Activated T-helper 1 cell treated with anti-CD3 and anti-CD28 coated beads, Interleukin-2, amount 50 U/mL, for 16 hours (primary cell): ENCODE results near the gene MAML3.

ENCODE experiments used
- DNase-seq, 2 donors: peaks; one replicate each; pipeline ENCODE4 v3.0.0-alpha.2; 2020; ENCODE audit warnings: low read depth in 1 of 2, low spot score in 1 of 2

Gene MAML3

GRCh38 chr4:140156529-140157171 is 2.7 kb upstream of the MAML3 start:
- no peak for DNase-seq

GRCh38 chr4:140154572-140154891 is 548 bp upstream of the MAML3 start:
- DNase-seq: no peak

- no peak for DNase-seq
Measured at GRCh38 chr4:140153419-140153717, 616 bp downstream of the MAML3 start.

GRCh38 chr4:140152751-140153418 is 1.1 kb downstream of the MAML3 start:
- peak; percentile 7 to 15 for DNase-seq

- DNase-seq: peak; percentile 45 to 59
Measured at GRCh38 chr4:140152013-140152703, 1.8 kb downstream of the MAML3 start.

- DNase-seq: peak in 1 of 2 donors; percentile 12
Measured at GRCh38 chr4:140151699-140152012, 2.3 kb downstream of the MAML3 start.

GRCh38 chr4:140150886-140151698 is 2.9 kb downstream of the MAML3 start:
- peak in 1 of 2 donors; percentile 49 for DNase-seq

GRCh38 chr4:140150636-140150885 is 3.4 kb downstream of the MAML3 start:
- DNase-seq: peak in 1 of 2 donors; percentile 32

- peak; percentile 34 to 44 for DNase-seq
Measured at GRCh38 chr4:140149846-140150635, 3.9 kb downstream of the MAML3 start.

GRCh38 chr4:140144050-140144449 is 9.9 kb downstream of the MAML3 start:
- no peak for DNase-seq

- DNase-seq: no peak
Measured at GRCh38 chr4:140141210-140141835, 12.7 kb downstream of the MAML3 start.

- no peak for DNase-seq
Measured at GRCh38 chr4:140140566-140140965, 13.4 kb downstream of the MAML3 start.

- DNase-seq: no peak
Measured at GRCh38 chr4:140138428-140138827, 15.6 kb downstream of the MAML3 start.

- DNase-seq: no peak
Measured at GRCh38 chr4:140137671-140138070, 16.3 kb downstream of the MAML3 start.

- DNase-seq: no peak
Measured at GRCh38 chr4:140136509-140136908, 17.5 kb downstream of the MAML3 start.

GRCh38 chr4:140135529-140136088 is 18.4 kb downstream of the MAML3 start:
- DNase-seq: no peak

- no peak for DNase-seq
Measured at GRCh38 chr4:140134746-140135425, 19.1 kb downstream of the MAML3 start.

GRCh38 chr4:140133576-140133975 is 20.4 kb downstream of the MAML3 start:
- DNase-seq: no peak

GRCh38 chr4:140131675-140132229 is 22.2 kb downstream of the MAML3 start:
- DNase-seq: no peak

- DNase-seq: no peak
Measured at GRCh38 chr4:140130677-140131076, 23.3 kb downstream of the MAML3 start.
